PC-3 (cell line): ENCODE results near the gene LRRC63. TPM values are rescaled to one million over a fixed set of nuclear protein-coding genes. Genes with fewer than 3 reads are reported as not detected.

Experiments
- ATAC-seq: fragments of 200-7000 bp; cut with Tn5 transposase; 2 replicates; pipeline ENCODE4 v1.9.1; 2020; ENCODE audit warnings: mild to moderate bottlenecking, moderate library complexity
- BruUV-seq: library from RNA; stranded (reverse); fragments of 400-500 nt; replicated peaks from 2 replicates; lab custom pipeline; 2021; lab: Mats Ljungman, UMichigan
- CTCF ChIA-PET: fragments of 300-600 bp; sonication (Branson Sonifier 250); formaldehyde crosslinking; loops from one replicate; lab custom pipeline; 2022; ENCODE audit warnings: antibody characterized with exemption; lab: Charles Lee
- POLR2A ChIA-PET: fragments of 300-600 bp; sonication (Branson Sonifier 250); formaldehyde crosslinking; loops from one replicate; lab custom pipeline; 2022; ENCODE audit warnings: antibody characterized with exemption; ENCODE audit not compliant: unreplicated experiment; lab: Charles Lee
- DNase-seq: peaks from one replicate; pipeline ENCODE4 v3.0.0-alpha.2; 2015
- H2AFZ ChIP-seq: fragments of 300-600 bp; sonication (generic); 2 replicates; pipeline ENCODE4 v1.6.0; 2016; ENCODE audit warnings: antibody characterized with exemption, low read length
- H3F3A ChIP-seq: fragments of 300-600 bp; sonication (generic); one replicate; pipeline ENCODE4 v1.6.0; 2017; ENCODE audit warnings: antibody characterized with exemption, low read length, control low read depth, mild to moderate bottlenecking; ENCODE audit not compliant: unreplicated experiment
- H3K27ac ChIP-seq: fragments of 300-600 bp; sonication (generic); 2 replicates; pipeline ENCODE4 v1.5.1; 2016; ENCODE audit warnings: mild to moderate bottlenecking, low read length
- H3K27me3 ChIP-seq: fragments of 300-600 bp; sonication (generic); 2 replicates; pipeline ENCODE4 v1.6.1; 2016; ENCODE audit warnings: low read length, mixed read lengths
- H3K36me3 ChIP-seq: fragments of 300-600 bp; sonication (generic); 2 replicates; pipeline ENCODE4 v1.6.1; 2016; ENCODE audit warnings: low read depth, mixed run types, low read length, mixed read lengths
- H3K4me1 ChIP-seq: fragments of 300-600 bp; sonication (generic); 2 replicates; pipeline ENCODE4 v1.5.1; 2016; ENCODE audit warnings: low read length; ENCODE audit not compliant: insufficient read depth
- H3K4me2 ChIP-seq: fragments of 300-600 bp; sonication (generic); 2 replicates; pipeline ENCODE4 v1.6.0; 2016; ENCODE audit warnings: low read length
- H3K4me3 ChIP-seq: fragments of 300-600 bp; sonication (generic); 2 replicates; pipeline ENCODE4 v1.5.1; 2016; ENCODE audit warnings: mild to moderate bottlenecking, low read length, mixed read lengths
- H3K79me2 ChIP-seq: fragments of 300-600 bp; sonication (generic); 2 replicates; pipeline ENCODE4 v1.6.1; 2017; ENCODE audit warnings: low read length, mixed read lengths
- H3K9ac ChIP-seq: fragments of 300-600 bp; sonication (generic); 2 replicates; pipeline ENCODE4 v1.6.0; 2016; ENCODE audit warnings: mild to moderate bottlenecking, low read length
- H3K9me2 ChIP-seq: fragments of 300-600 bp; sonication (generic); replicated peaks from 2 replicates; pipeline ENCODE4 v1.6.1; 2016; ENCODE audit warnings: mixed run types, low read length, mixed read lengths
- H3K9me3 ChIP-seq: fragments of 300-600 bp; sonication (generic); 2 replicates; pipeline ENCODE4 v1.6.1; 2016; ENCODE audit warnings: low read length, mixed read lengths
- H4K20me1 ChIP-seq: fragments of 300-600 bp; sonication (generic); 2 replicates; pipeline ENCODE4 v1.6.1; 2016; ENCODE audit warnings: low read length, mixed read lengths
- EZH2 ChIP-seq: fragments of 300-600 bp; sonication (generic); IDR thresholded peaks from one replicate; pipeline ENCODE4 v1.6.1; 2017; ENCODE audit warnings: antibody characterized with exemption, mild to moderate bottlenecking, low read length; ENCODE audit not compliant: unreplicated experiment
- EZH2phosphoT487 ChIP-seq: fragments of 300-600 bp; sonication (generic); IDR thresholded peaks from 2 replicates; pipeline ENCODE4 v1.6.1; 2018; ENCODE audit warnings: mild to moderate bottlenecking, antibody characterized with exemption, low read length, borderline replicate concordance
- intact Hi-C: fragments of 100-400 bp; cut with micrococcal nuclease; formaldehyde crosslinking; loops from 2 replicates; pipeline ENCODE4 v1.9.0; 2023
- total RNA-seq: library from RNA; depleted of rRNA; stranded (reverse); fragments of >200 nt; gene quantifications from 2 replicates; pipeline ENCODE4 v1.2.3, GENCODE V29; 2014
- TF ChIP-seq, protein P1 (sequence below): fragments of 300-600 bp; sonication (generic); conservative IDR thresholded peaks from 2 replicates; pipeline ENCODE4 v1.5.1; 2017; ENCODE audit warnings: antibody characterized with exemption, low read depth, mild to moderate bottlenecking, low read length

LRRC63 gene
- total RNA-seq, 1 experiment from 2014 or later: 0.26 TPM

DNA sequence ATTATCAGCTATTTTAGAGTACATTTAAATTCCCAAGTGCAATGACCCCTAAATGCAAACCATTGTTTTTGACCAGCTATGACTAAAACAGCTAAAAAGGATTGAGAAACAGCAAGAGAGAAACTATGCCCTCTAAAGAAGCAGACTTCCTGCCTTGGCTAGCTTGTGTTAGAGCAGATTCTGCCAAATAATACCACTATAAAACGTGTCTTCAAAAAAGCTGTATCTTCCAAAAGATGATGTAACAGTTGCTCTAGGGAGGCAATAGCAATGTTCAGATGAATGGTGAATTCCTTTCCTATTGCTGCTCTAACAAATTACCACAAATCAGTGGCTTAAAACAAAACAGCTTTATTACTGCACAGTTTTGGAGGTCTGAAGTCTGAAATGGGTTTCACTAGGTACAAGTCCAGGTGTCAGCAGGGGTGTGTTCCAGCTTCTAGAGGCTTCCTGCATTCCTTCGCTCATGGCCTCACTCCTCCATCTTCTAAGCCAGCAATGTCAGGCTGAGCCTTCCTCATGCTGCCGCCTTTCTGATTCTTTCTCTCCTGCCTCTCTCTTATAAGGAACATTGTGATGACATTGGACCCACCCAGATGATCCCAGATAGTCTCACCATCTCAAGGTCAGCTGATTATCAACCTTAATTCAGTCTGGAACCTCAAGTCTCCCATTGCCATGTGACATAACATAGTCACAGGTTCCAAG, 84.5 kb downstream of the LRRC63 start:
- TSS peak; percentile 71 for BruUV-seq
- H3K4me1 ChIP-seq: no peaks in the 10 kb centered on the region; the same call in 1 of the 2 replicates
- no peak overlapping the region for H3K4me2 ChIP-seq
- TF ChIP-seq, protein P1, sequence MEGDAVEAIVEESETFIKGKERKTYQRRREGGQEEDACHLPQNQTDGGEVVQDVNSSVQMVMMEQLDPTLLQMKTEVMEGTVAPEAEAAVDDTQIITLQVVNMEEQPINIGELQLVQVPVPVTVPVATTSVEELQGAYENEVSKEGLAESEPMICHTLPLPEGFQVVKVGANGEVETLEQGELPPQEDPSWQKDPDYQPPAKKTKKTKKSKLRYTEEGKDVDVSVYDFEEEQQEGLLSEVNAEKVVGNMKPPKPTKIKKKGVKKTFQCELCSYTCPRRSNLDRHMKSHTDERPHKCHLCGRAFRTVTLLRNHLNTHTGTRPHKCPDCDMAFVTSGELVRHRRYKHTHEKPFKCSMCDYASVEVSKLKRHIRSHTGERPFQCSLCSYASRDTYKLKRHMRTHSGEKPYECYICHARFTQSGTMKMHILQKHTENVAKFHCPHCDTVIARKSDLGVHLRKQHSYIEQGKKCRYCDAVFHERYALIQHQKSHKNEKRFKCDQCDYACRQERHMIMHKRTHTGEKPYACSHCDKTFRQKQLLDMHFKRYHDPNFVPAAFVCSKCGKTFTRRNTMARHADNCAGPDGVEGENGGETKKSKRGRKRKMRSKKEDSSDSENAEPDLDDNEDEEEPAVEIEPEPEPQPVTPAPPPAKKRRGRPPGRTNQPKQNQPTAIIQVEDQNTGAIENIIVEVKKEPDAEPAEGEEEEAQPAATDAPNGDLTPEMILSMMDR: no peak
- TF ChIP-seq EZH2 (no peak), EZH2phosphoT487 (no peak)
- ChIA-PET CTCF (no interaction called here), POLR2A (no interaction called here)
- DNase-seq (peak; percentile 39), ATAC-seq (peak; percentile 72)
- no peaks in the 10 kb centered on the region for H3K9me2 ChIP-seq
- H3K9me3 ChIP-seq: no peaks in the 10 kb centered on the region
- H2AFZ ChIP-seq: no peak overlapping the region; the same call in 1 of the 2 replicates
- intact Hi-C loops: no loop called here
- H3K27me3 ChIP-seq: no peaks in the 10 kb centered on the region
- no peaks in the 10 kb centered on the region for H4K20me1 ChIP-seq
- no peaks in the 10 kb centered on the region for H3F3A ChIP-seq
- H3K4me3 ChIP-seq: no peak overlapping the region
- H3K9ac ChIP-seq: no peak overlapping the region
- H3K27ac ChIP-seq: 0 out of 2 replicates have a peak overlapping the region, but pooled peaks have one; percentile 18
- no peaks in the 10 kb centered on the region for H3K79me2 ChIP-seq
- H3K36me3 ChIP-seq: no peaks in the 10 kb centered on the region

DNA sequence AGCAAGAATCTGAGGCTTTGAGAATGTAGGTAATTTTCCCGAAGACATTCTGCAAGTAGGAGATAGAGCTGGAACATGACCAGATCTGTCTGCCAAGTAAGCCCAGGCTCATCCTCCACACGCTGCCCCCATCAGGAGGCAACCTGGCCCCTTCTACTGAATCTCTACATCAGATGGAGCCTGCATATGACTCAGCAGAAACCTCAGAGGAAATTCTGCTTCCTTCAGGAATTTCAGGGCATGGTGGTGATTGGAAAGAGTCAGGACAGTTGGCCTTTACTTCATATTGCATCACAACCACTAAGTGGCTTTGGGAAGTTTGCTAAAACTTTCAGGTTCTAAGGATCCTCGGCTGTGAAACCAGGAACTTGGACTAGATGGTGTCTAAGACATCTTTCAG, 85.2 kb downstream of the LRRC63 start:
- no peaks in the 10 kb centered on the region for H3K27me3 ChIP-seq
- no peak overlapping the region for H3K4me3 ChIP-seq
- H3K9ac ChIP-seq: no peak overlapping the region
- 0 out of 2 replicates have a peak overlapping the region, but pooled peaks have one; percentile 18 for H3K27ac ChIP-seq
- no peaks in the 10 kb centered on the region for H3K9me3 ChIP-seq
- no peaks in the 10 kb centered on the region; the same call in 1 of the 2 replicates for H3K4me1 ChIP-seq
- no peaks in the 10 kb centered on the region for H3F3A ChIP-seq
- no peaks in the 10 kb centered on the region for H3K36me3 ChIP-seq
- H4K20me1 ChIP-seq: no peaks in the 10 kb centered on the region
- ATAC-seq: peak; percentile 31; the same call in 1 of the 2 replicates
- TF ChIP-seq EZH2 (no peak), EZH2phosphoT487 (no peak)
- TF ChIP-seq, protein P1: no peak
- ChIA-PET CTCF (no interaction called here), POLR2A (no interaction called here)
- H2AFZ ChIP-seq: 0 out of 2 replicates have a peak overlapping the region, but pooled peaks have one; percentile 26
- intact Hi-C loops: no loop called here
- peak; percentile 18 for DNase-seq
- BruUV-seq: no TSS peak
- H3K4me2 ChIP-seq: no peak overlapping the region
- no peaks in the 10 kb centered on the region for H3K79me2 ChIP-seq
- H3K9me2 ChIP-seq: no peaks in the 10 kb centered on the region

DNA sequence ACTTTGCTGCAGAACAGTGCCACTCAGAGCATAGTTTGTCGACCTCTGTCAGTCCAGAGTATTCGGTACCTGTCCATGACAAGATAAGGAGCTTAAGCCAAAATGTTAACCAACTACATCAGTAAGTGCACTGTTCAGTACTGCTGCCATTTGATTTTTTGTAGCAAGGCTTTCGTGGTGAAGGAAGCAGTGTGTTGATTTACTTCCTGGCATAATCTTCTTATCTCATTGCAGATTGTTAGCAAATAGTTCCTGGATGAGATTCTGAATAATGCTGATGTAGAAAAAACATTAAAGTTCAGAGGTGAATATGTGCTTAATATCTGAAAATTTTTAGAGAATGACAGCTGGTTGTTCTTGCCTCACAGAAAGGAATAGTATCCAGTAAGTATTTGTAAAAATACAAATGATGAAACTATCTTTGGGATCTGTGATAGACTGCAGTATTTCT, 85.7 kb downstream of the LRRC63 start:
- H3K4me3 ChIP-seq: no peak overlapping the region
- H4K20me1 ChIP-seq: no peaks in the 10 kb centered on the region
- H3K27ac ChIP-seq: no peak overlapping the region
- no peaks in the 10 kb centered on the region for H3F3A ChIP-seq
- intact Hi-C loops: no loop called here
- DNase-seq (no peak), ATAC-seq (no peak)
- no peaks in the 10 kb centered on the region; the same call in 1 of the 2 replicates for H3K4me1 ChIP-seq
- H3K79me2 ChIP-seq: no peaks in the 10 kb centered on the region
- no TSS peak for BruUV-seq
- H3K27me3 ChIP-seq: no peaks in the 10 kb centered on the region
- no peak overlapping the region for H2AFZ ChIP-seq
- H3K4me2 ChIP-seq: no peak overlapping the region
- no peaks in the 10 kb centered on the region for H3K9me2 ChIP-seq
- no peaks in the 10 kb centered on the region for H3K36me3 ChIP-seq
- CTCF ChIA-PET: no interaction called here
- H3K9me3 ChIP-seq: no peaks in the 10 kb centered on the region
- POLR2A ChIA-PET: no interaction called here
- no peak overlapping the region for H3K9ac ChIP-seq
- TF ChIP-seq EZH2 (no peak), EZH2phosphoT487 (no peak)
- TF ChIP-seq, protein P1: no peak
